Natural killer cell (primary cell): ENCODE results near the gene C9orf85. TPM values are rescaled to one million over a fixed set of nuclear protein-coding genes. Genes with fewer than 3 reads are reported as not detected.
"Not testable (repeated sequence)": the region's sequence is repeated elsewhere in the genome, so short reads cannot be mapped to it uniquely, and the experiment has no call there.

ENCODE experiments used
- ATAC-seq, 3 donors: fragments of 150-1000 bp in 2 of 3; fragments of 200-7000 bp in 1 of 3; cut with Tn5 transposase; 1 replicate in 1 of 3; 2 replicates in 2 of 3; pipeline ENCODE4 v1.10.0; 2021; ENCODE audit warnings: mild to moderate bottlenecking in 2 of 3, moderate library complexity in 2 of 3
- DNase-seq, 2 donors: peaks; one replicate each; pipeline versions ENCODE4 v3.0.0 to v3.0.0-alpha.2; 2013 to 2021; ENCODE audit warnings: mixed read lengths in 1 of 2
- H3K27ac ChIP-seq: one replicate; pipeline ENCODE4 v1.5.1; 2013; ENCODE audit warnings: mild to moderate bottlenecking, low read length
- H3K27me3 ChIP-seq: one replicate; pipeline ENCODE4 v1.6.1; 2013; ENCODE audit warnings: low read length; ENCODE audit not compliant: control insufficient read depth, insufficient read depth
- H3K36me3 ChIP-seq: one replicate; pipeline ENCODE4 v1.6.1; 2013; ENCODE audit warnings: low read length; ENCODE audit not compliant: control insufficient read depth, insufficient read depth
- H3K4me1 ChIP-seq: one replicate; pipeline ENCODE4 v1.6.1; 2013; ENCODE audit warnings: low read length; ENCODE audit not compliant: control insufficient read depth, insufficient read depth
- H3K4me3 ChIP-seq: one replicate; pipeline ENCODE4 v1.5.1; 2013; ENCODE audit warnings: low read length
- H3K9me3 ChIP-seq: one replicate; pipeline ENCODE4 v1.6.1; 2013; ENCODE audit warnings: low read length; ENCODE audit not compliant: control insufficient read depth, insufficient read depth
- H3K27ac Mint-ChIP-seq, 2 donors: one replicate each; pipeline ENCODE4 v1.8.0; 2022; ENCODE audit warnings: mild to moderate bottlenecking in 2 of 2, mixed read lengths in 2 of 2, moderate library complexity in 1 of 2
- H3K27me3 Mint-ChIP-seq, 2 donors: one replicate each; pipeline ENCODE4 v1.8.0; 2022; ENCODE audit warnings: low read depth in 2 of 2, mixed read lengths in 2 of 2
- H3K36me3 Mint-ChIP-seq: one replicate; pipeline ENCODE4 v1.8.0; 2022; ENCODE audit warnings: mixed read lengths
- H3K4me1 Mint-ChIP-seq, 2 donors: one replicate each; pipeline ENCODE4 v1.8.0; 2022; ENCODE audit warnings: mixed read lengths in 2 of 2
- H3K4me3 Mint-ChIP-seq: one replicate; pipeline ENCODE4 v1.8.0; 2022; ENCODE audit warnings: mild to moderate bottlenecking, moderate library complexity, mixed read lengths
- H3K9me3 Mint-ChIP-seq, 2 donors: one replicate each; pipeline ENCODE4 v1.8.0; 2022; ENCODE audit warnings: mixed read lengths in 2 of 2
- WGBS: methylation state at CpG from one replicate; pipeline ENCODE4 v1.1.7; 2013; ENCODE audit warnings: missing lambda C conversion rate; ENCODE audit not compliant: insufficient coverage; 5-methylcytosine and 5-hydroxymethylcytosine counted together
- intact Hi-C: fragments of 100-400 bp; cut with micrococcal nuclease; formaldehyde crosslinking; loops from one replicate; pipeline ENCODE4 v1.14.2; 2022
- total RNA-seq, 4 donors: library from RNA; stranded (reverse); fragments of 120-200 nt in 1 of 4; gene quantifications; one replicate each; pipeline versions ENCODE4 v1.2.3 to v1.2.4, GENCODE V29; 2013 to 2022
- TF ChIP-seq, protein P1 (sequence below): fragments of 200-600 bp; IDR thresholded peaks from one replicate; pipeline ENCODE4 v1.8.0; 2022; ENCODE audit warnings: antibody characterized with exemption

The C9orf85 gene
- total RNA-seq, 3 donors from 2014 or later (not counting 1 experiment from before 2014, with no cell fraction given) = 5.6 to 11.1 (median 9.2) TPM

DNA sequence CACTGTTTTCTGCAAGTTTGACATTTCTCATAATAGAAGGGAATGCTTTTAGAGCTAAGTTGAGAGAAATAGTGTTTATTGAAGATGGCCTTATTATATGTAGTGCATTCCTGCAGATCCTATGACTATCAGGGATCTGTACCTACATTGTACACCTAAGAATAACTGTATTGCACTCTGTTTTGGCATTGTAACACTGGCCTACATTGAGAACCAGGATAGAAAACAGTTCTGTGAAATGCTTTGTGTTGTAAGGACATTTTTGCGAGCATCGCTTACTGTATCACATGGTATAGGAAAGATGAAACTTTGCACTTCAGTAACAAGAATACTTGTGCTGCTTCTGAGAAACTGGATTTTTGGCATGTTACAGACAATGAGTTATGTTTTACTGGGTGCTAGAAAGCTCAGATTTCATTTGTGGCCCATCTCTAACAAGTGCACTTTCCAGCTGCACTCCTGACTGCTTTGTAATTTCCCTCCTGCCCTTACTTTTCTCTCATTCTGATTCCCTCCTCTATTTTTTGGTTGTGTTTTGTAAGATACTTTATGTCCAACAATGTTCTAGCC lies 30.6 kb downstream of the C9orf85 start:
- no peaks in the 10 kb centered on the region for H3K27me3 ChIP-seq
- no peaks in the 10 kb centered on the region for H3K36me3 Mint-ChIP-seq
- H3K36me3 ChIP-seq = no peaks in the 10 kb centered on the region
- ATAC-seq = peak in 1 of 3 donors; percentile 5
- no peak for DNase-seq
- no peaks in the 10 kb centered on the region for H3K9me3 Mint-ChIP-seq
- no peaks in the 10 kb centered on the region for H3K27me3 Mint-ChIP-seq
- TF ChIP-seq, protein P1, sequence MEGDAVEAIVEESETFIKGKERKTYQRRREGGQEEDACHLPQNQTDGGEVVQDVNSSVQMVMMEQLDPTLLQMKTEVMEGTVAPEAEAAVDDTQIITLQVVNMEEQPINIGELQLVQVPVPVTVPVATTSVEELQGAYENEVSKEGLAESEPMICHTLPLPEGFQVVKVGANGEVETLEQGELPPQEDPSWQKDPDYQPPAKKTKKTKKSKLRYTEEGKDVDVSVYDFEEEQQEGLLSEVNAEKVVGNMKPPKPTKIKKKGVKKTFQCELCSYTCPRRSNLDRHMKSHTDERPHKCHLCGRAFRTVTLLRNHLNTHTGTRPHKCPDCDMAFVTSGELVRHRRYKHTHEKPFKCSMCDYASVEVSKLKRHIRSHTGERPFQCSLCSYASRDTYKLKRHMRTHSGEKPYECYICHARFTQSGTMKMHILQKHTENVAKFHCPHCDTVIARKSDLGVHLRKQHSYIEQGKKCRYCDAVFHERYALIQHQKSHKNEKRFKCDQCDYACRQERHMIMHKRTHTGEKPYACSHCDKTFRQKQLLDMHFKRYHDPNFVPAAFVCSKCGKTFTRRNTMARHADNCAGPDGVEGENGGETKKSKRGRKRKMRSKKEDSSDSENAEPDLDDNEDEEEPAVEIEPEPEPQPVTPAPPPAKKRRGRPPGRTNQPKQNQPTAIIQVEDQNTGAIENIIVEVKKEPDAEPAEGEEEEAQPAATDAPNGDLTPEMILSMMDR = no peak
- WGBS = 97% methylated on average over 2 of the region's 2 CpGs
- no peaks in the 10 kb centered on the region for H3K9me3 ChIP-seq
- H3K27ac ChIP-seq = no peak overlapping the region
- intact Hi-C loops = no loop called here
- H3K27ac Mint-ChIP-seq = peak overlapping the region in 1 of 2 donors; percentile 44
- H3K4me1 Mint-ChIP-seq = peaks cover 33 to 45% of the 10 kb centered on the region in 2 donors
- H3K4me1 ChIP-seq = no peaks in the 10 kb centered on the region
- H3K4me3 ChIP-seq = no peak overlapping the region
- H3K4me3 Mint-ChIP-seq = no peak overlapping the region

DNA sequence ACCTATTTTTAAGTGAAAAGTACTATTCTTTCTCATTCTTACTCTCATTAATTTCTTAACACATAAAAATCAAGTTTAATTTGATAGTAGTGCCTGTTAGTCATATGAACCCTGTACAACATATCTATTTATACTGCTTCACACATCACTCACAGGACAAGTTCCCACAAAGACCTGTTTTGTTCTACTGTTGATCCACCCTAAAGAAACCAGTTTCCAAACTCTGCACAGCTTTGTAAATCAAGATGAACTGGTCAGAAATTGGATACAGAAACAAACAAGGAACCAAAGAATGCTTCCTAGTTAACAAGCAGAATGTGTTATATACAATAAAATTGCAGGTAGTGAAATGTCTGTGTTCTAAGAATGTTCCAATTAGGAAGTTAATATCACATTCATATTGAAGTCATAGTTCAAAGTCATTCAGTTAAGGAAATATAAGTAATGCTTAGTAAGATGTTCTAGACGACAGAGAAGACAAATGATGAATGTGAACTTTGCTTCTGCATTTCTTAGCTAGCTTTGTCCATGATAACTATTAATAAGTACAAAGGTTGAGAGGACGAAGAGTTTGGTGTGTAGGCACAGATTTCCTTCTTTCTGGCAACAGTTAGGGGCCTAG lies 33.4 kb downstream of the C9orf85 start:
- Mint-ChIP-seq H3K27me3 (no peaks in the 10 kb centered on the region), H3K4me1 (peaks cover 27 to 40% of the 10 kb centered on the region in 2 donors), H3K4me3 (no peak overlapping the region), H3K36me3 (no peaks in the 10 kb centered on the region), H3K9me3 (no peaks in the 10 kb centered on the region), H3K27ac (peak overlapping the region in 1 of 2 donors; percentile 39)
- WGBS = 91% methylated on average over 2 of the region's 2 CpGs
- no peak for DNase-seq
- TF ChIP-seq, protein P1 = no peak
- no peak for ATAC-seq
- no peaks in the 10 kb centered on the region for H3K9me3 ChIP-seq
- no peak overlapping the region for H3K4me3 ChIP-seq
- H3K36me3 ChIP-seq = no peaks in the 10 kb centered on the region
- intact Hi-C loops = no loop called here
- H3K27ac ChIP-seq = no peak overlapping the region
- no peaks in the 10 kb centered on the region for H3K4me1 ChIP-seq
- H3K27me3 ChIP-seq = no peaks in the 10 kb centered on the region

DNA sequence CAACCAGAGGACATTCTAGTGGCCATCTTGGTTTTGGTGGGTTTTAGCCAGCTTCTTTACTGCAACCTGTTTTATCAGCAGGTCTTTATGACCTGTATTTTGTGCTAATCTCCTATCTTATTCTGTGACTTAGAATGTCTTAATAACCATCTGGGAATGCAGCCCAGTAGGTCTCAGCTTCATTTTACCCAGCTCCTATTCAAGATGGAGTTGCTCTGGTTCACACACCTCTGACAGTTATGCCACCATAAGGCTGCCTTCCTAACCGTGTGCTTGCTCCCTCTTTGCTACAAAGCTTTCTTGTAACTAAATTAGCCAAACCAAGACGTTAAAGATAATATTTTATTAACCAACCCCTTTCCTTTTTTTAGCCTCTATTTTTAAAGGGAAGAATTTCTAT lies 43.2 kb downstream of the C9orf85 start:
- H3K27ac ChIP-seq, DNase-seq, ATAC-seq, H3K9me3 ChIP-seq, H3K27me3 ChIP-seq, intact Hi-C loops, H3K4me3 Mint-ChIP-seq, H3K36me3 Mint-ChIP-seq, H3K27ac Mint-ChIP-seq, H3K4me1 ChIP-seq, H3K4me3 ChIP-seq, H3K27me3 Mint-ChIP-seq, H3K36me3 ChIP-seq, H3K9me3 Mint-ChIP-seq: not testable (repeated sequence)
- 92% methylated on average over 1 of the region's 2 CpGs for WGBS
- peaks cover 12 to 16% of the 10 kb centered on the region in 2 donors for H3K4me1 Mint-ChIP-seq

DNA sequence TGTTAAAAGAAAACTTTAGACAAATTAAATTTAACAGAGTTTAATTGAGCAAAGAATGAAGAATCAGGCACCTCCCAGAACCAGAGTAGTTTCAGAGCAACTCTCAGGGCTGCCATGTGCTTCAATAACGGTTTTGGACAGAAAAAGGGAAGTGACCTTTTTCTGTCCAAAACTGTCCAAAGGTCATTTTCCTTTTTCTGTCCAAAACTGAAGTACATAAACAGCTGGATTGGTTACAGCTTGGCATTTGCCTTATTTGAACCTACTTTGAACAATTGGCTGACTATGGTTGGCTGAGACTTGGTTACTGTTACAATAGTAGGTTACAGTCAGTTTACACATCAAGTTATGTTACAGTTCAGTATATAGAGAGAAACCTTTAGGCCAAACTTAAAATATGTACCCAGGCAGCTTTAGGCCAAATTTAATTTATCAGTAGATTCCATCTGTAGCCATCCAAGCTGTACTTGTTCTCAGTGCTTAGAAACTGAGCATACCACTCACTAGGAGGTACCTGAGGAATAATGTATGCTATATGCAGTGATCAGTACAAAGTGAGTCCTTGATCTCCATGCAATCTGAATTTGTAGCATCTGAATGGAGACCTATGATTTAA lies 44.0 kb downstream of the C9orf85 start:
- DNase-seq = no peak
- H3K27me3 ChIP-seq = no peaks in the 10 kb centered on the region
- H3K27me3 Mint-ChIP-seq = no peaks in the 10 kb centered on the region
- H3K27ac Mint-ChIP-seq = no peak overlapping the region
- H3K4me1 ChIP-seq = no peaks in the 10 kb centered on the region
- no peaks in the 10 kb centered on the region for H3K36me3 Mint-ChIP-seq
- H3K4me3 Mint-ChIP-seq = no peak overlapping the region
- no peaks in the 10 kb centered on the region for H3K36me3 ChIP-seq
- H3K9me3 ChIP-seq = no peaks in the 10 kb centered on the region
- intact Hi-C loops = no loop called here
- H3K9me3 Mint-ChIP-seq = no peaks in the 10 kb centered on the region
- peaks cover 12 to 21% of the 10 kb centered on the region in 2 donors for H3K4me1 Mint-ChIP-seq
- WGBS = 86% methylated on average over 1 of the region's 1 CpG
- no peak overlapping the region for H3K4me3 ChIP-seq
- no peak for ATAC-seq
- no peak overlapping the region for H3K27ac ChIP-seq
- TF ChIP-seq, protein P1 = no peak
